ENCODE results near the gene APOBEC2. TPM values are rescaled to one million over a fixed set of nuclear protein-coding genes. Genes with fewer than 3 reads are reported as not detected.

The APOBEC2 gene
- total and polyA plus RNA-seq, 2 of the 13 experiments (the other 11 are each of a cell fraction or from before 2014, with no cell fraction given), result 0.09 TPM; not detected in 1

- TF ChIP-seq AFF4 (CRISPR knock-in tag; IDR thresholded peaks at IDR 0.05) (no peak), SOX6 (IDR thresholded peaks at IDR 0.05) (no peak), SOX6 (CRISPR knock-in tag; IDR thresholded peaks at IDR 0.05) (peak; percentile 82), ZFP37 (CRISPR knock-in tag; IDR thresholded peaks at IDR 0.05; ENCODE audit: borderline replicate concordance) (no peak), ZSCAN12 (CRISPR knock-in tag; IDR thresholded peaks at IDR 0.05) (no peak), ZNF713 (CRISPR knock-in tag; IDR thresholded peaks at IDR 0.05) (no peak), KMT2A (CRISPR knock-in tag; IDR thresholded peaks at IDR 0.05) (no peak), GATAD2A (CRISPR knock-in tag; IDR thresholded peaks at IDR 0.05) (peak; percentile 59), RNF219 (CRISPR knock-in tag; IDR thresholded peaks at IDR 0.05) (no peak), CTCF (CRISPR knock-in tag; IDR thresholded peaks at IDR 0.05) (no peak), ZBTB3 (CRISPR knock-in tag; IDR thresholded peaks at IDR 0.05; ENCODE audit: borderline replicate concordance, low read depth) (no peak), TOE1 (CRISPR knock-in tag; IDR thresholded peaks at IDR 0.05) (no peak), MTA1 (CRISPR knock-in tag; IDR thresholded peaks at IDR 0.05; ENCODE audit: borderline replicate concordance) (no peak), PHF20 (CRISPR knock-in tag; IDR thresholded peaks at IDR 0.05) (no peak), ZBTB42 (CRISPR knock-in tag; IDR thresholded peaks at IDR 0.05) (no peak), ZNF556 (CRISPR knock-in tag; IDR thresholded peaks at IDR 0.05; ENCODE audit: borderline replicate concordance) (no peak), FOXK1 (CRISPR knock-in tag; IDR thresholded peaks at IDR 0.05; ENCODE audit: borderline replicate concordance, low read depth) (0 out of 2 replicates have a peak, but pooled peaks have one; percentile 14)
Observed at GRCh38 chr6:41011673-41012072, 41.3 kb upstream of the APOBEC2 start (continued).
